Measurements from ENCODE around the gene GPATCH1. TPM values are rescaled to one million over a fixed set of nuclear protein-coding genes. Genes with fewer than 3 reads are reported as not detected.

GPATCH1 gene
- total and polyA plus RNA-seq, 9 of the 15 experiments (the other 6 are each of a cell fraction or from before 2014, with no cell fraction given): 3.7 to 9.7 (median 7.7) TPM

- TF ChIP-seq CEBPB (tag; IDR thresholded peaks at IDR 0.05) (peak; percentile 64), SREBF1 (IDR thresholded peaks at IDR 0.05; ENCODE audit: borderline replicate concordance, low read depth, low read length) (no peak), PTTG1 (tag; IDR thresholded peaks at IDR 0.05; ENCODE audit: low read depth) (no peak), TEAD1 (CRISPR knock-in tag; IDR thresholded peaks at IDR 0.05) (peak in 1 of 2 experiments; percentile 56; a peak in 3 of 4 replicates), HCFC1 (IDR thresholded peaks at IDR 0.05; ENCODE audit: low read depth, low read length) (no peak), ZNF316 (IDR thresholded peaks at IDR 0.05) (peak; percentile 100), ZNF695 (CRISPR knock-in tag; IDR thresholded peaks at IDR 0.05) (no peak), FOXP1 (CRISPR knock-in tag; IDR thresholded peaks at IDR 0.05) (no peak), BRCA1 (IDR thresholded peaks at IDR 0.05) (no peak), BRCA1 (CRISPR knock-in tag; IDR thresholded peaks at IDR 0.05) (no peak), ZNF431 (CRISPR knock-in tag; IDR thresholded peaks at IDR 0.05) (no peak), ELF1 (tag; IDR thresholded peaks at IDR 0.05) (no peak), KDM5B (IDR thresholded peaks at IDR 0.05; ENCODE audit: insufficient replicate concordance, low read depth, low read length) (no peak), ZNF239 (CRISPR knock-in tag; IDR thresholded peaks at IDR 0.05) (no peak), ZNF76 (CRISPR knock-in tag; IDR thresholded peaks at IDR 0.05; ENCODE audit: borderline replicate concordance) (no peak), ZNF668 (CRISPR knock-in tag; IDR thresholded peaks at IDR 0.05) (no peak), ZNF766 (CRISPR knock-in tag; conservative IDR thresholded peaks at IDR 0.05) (peak; percentile 53), PKNOX1 (IDR thresholded peaks at IDR 0.05) (peak; percentile 88)
- TF ChIP-seq, protein P1, sequence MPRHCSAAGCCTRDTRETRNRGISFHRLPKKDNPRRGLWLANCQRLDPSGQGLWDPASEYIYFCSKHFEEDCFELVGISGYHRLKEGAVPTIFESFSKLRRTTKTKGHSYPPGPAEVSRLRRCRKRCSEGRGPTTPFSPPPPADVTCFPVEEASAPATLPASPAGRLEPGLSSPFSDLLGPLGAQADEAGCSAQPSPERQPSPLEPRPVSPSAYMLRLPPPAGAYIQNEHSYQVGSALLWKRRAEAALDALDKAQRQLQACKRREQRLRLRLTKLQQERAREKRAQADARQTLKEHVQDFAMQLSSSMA (CRISPR knock-in tag; IDR thresholded peaks at IDR 0.05): no peak
- TF ChIP-seq, protein P2, sequence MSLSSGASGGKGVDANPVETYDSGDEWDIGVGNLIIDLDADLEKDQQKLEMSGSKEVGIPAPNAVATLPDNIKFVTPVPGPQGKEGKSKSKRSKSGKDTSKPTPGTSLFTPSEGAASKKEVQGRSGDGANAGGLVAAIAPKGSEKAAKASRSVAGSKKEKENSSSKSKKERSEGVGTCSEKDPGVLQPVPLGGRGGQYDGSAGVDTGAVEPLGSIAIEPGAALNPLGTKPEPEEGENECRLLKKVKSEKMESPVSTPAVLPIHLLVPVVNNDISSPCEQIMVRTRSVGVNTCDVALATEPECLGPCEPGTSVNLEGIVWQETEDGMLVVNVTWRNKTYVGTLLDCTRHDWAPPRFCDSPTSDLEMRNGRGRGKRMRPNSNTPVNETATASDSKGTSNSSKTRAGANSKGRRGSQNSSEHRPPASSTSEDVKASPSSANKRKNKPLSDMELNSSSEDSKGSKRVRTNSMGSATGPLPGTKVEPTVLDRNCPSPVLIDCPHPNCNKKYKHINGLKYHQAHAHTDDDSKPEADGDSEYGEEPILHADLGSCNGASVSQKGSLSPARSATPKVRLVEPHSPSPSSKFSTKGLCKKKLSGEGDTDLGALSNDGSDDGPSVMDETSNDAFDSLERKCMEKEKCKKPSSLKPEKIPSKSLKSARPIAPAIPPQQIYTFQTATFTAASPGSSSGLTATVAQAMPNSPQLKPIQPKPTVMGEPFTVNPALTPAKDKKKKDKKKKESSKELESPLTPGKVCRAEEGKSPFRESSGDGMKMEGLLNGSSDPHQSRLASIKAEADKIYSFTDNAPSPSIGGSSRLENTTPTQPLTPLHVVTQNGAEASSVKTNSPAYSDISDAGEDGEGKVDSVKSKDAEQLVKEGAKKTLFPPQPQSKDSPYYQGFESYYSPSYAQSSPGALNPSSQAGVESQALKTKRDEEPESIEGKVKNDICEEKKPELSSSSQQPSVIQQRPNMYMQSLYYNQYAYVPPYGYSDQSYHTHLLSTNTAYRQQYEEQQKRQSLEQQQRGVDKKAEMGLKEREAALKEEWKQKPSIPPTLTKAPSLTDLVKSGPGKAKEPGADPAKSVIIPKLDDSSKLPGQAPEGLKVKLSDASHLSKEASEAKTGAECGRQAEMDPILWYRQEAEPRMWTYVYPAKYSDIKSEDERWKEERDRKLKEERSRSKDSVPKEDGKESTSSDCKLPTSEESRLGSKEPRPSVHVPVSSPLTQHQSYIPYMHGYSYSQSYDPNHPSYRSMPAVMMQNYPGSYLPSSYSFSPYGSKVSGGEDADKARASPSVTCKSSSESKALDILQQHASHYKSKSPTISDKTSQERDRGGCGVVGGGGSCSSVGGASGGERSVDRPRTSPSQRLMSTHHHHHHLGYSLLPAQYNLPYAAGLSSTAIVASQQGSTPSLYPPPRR (CRISPR knock-in tag; IDR thresholded peaks at IDR 0.05; ENCODE audit: borderline replicate concordance): no peak
- TF ChIP-seq, protein P3, sequence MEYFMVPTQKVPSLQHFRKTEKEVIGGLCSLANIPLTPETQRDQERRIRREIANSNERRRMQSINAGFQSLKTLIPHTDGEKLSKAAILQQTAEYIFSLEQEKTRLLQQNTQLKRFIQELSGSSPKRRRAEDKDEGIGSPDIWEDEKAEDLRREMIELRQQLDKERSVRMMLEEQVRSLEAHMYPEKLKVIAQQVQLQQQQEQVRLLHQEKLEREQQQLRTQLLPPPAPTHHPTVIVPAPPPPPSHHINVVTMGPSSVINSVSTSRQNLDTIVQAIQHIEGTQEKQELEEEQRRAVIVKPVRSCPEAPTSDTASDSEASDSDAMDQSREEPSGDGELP (CRISPR knock-in tag; IDR thresholded peaks at IDR 0.05; ENCODE audit: borderline replicate concordance): peak; percentile 77
Observed at GRCh38 chr19:33124207-33125098, 43.5 kb downstream of the GPATCH1 start (continued).

Data from K562 (cell line).